GM18511 (cell line): ENCODE data around the gene GPC1.

Source experiments
- ATAC-seq: cut with Tn5 transposase; IDR thresholded peaks from one replicate; pipeline ENCODE4 v1.9.1; 2021; ENCODE audit warnings: mild to moderate bottlenecking, moderate library complexity; ENCODE audit not compliant: unreplicated experiment

The GPC1 gene

GRCh38 chr2:240511351-240512108 is 76.1 kb downstream of the GPC1 start:
- ATAC-seq: no peak

GRCh38 chr2:240512109-240512485 is 76.6 kb downstream of the GPC1 start:
- ATAC-seq: no peak

GRCh38 chr2:240512666-240513535 is 77.4 kb downstream of the GPC1 start:
- no peak for ATAC-seq

- ATAC-seq: peak; percentile 98
Observed at GRCh38 chr2:240513549-240514287, 78.3 kb downstream of the GPC1 start.

- ATAC-seq: no peak
Observed at GRCh38 chr2:240514631-240515030, 79.2 kb downstream of the GPC1 start.

GRCh38 chr2:240517342-240517741 is 81.9 kb downstream of the GPC1 start:
- ATAC-seq: no peak
